Measurements from ENCODE around the gene SAE1.
A peak's percentile ranks its signal among the peaks of the same experiment; 100 is the strongest.

DNA sequence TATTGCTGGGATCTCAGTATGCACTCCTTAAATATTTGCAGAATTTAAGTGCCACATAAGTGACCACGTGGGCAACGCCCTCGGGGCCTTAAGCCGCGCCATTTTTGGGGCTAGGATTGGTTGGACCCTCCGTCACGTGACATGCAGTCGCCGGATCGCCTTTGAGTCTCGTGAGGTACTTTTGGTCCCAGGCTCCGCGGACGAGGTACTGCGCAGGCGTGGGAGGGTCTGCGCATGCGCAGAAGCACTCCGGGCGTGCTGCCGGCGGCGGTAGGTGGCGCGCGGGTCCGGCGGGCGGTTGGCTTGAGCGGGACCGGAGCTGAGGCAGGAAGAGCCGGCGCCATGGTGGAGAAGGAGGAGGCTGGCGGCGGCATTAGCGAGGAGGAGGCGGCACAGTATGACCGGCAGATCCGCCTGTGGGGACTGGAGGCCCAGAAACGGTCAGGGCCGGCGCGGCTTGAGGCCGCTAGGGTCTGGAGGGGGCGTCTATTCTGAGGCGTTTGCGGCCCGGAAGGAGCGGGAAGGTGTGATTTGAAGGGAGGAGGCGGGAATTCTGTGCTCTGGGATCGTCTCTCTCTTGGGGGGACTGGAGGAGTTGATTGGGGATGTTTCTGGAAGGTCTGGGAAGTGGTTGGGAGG is at the start of gene SAE1:
- peak in 1 of 2 donors; percentile 77 for TF ChIP-seq POLR2A (IDR thresholded peaks at IDR 0.05)
- TF ChIP-seq, protein P1, sequence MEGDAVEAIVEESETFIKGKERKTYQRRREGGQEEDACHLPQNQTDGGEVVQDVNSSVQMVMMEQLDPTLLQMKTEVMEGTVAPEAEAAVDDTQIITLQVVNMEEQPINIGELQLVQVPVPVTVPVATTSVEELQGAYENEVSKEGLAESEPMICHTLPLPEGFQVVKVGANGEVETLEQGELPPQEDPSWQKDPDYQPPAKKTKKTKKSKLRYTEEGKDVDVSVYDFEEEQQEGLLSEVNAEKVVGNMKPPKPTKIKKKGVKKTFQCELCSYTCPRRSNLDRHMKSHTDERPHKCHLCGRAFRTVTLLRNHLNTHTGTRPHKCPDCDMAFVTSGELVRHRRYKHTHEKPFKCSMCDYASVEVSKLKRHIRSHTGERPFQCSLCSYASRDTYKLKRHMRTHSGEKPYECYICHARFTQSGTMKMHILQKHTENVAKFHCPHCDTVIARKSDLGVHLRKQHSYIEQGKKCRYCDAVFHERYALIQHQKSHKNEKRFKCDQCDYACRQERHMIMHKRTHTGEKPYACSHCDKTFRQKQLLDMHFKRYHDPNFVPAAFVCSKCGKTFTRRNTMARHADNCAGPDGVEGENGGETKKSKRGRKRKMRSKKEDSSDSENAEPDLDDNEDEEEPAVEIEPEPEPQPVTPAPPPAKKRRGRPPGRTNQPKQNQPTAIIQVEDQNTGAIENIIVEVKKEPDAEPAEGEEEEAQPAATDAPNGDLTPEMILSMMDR (IDR thresholded peaks at IDR 0.05) = peak; percentile 21 to 83 (median 52)

Measured in heart left ventricle (tissue), 13 donors.